ENCODE measurements around the gene GLIS1.

GLIS1 gene

DNA sequence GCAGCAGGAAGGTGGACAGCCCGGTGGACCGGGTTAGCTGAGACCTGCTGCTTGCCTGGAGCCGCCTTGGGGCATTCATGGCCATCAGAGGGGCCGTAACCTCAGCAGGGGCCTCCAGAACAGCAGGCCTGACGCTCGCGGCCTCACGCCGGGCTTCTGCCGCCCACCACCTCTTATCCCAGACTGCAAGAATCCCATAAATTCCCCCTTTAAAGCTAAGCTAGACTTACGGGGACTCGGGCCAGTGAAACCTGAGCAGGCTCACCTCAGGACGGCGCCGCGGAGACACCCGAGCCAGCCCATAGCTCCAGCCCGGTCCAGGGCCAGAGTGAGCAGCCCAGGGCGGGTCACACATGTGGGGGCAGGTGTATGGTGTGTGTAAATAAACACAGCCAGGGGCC is 132.3 kb downstream of the GLIS1 start:
- no peak for DNase-seq
- H3K27me3 ChIP-seq (ENCODE audit: insufficient read depth, low read length, poor library complexity) = no peaks in the 10 kb centered on the region
- H3K36me3 ChIP-seq (ENCODE audit: insufficient read depth, low read length) = no peaks in the 10 kb centered on the region
- TF ChIP-seq, protein P1, sequence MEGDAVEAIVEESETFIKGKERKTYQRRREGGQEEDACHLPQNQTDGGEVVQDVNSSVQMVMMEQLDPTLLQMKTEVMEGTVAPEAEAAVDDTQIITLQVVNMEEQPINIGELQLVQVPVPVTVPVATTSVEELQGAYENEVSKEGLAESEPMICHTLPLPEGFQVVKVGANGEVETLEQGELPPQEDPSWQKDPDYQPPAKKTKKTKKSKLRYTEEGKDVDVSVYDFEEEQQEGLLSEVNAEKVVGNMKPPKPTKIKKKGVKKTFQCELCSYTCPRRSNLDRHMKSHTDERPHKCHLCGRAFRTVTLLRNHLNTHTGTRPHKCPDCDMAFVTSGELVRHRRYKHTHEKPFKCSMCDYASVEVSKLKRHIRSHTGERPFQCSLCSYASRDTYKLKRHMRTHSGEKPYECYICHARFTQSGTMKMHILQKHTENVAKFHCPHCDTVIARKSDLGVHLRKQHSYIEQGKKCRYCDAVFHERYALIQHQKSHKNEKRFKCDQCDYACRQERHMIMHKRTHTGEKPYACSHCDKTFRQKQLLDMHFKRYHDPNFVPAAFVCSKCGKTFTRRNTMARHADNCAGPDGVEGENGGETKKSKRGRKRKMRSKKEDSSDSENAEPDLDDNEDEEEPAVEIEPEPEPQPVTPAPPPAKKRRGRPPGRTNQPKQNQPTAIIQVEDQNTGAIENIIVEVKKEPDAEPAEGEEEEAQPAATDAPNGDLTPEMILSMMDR (IDR thresholded peaks at IDR 0.05; ENCODE audit: borderline replicate concordance, extremely low read depth, low read length, poor library complexity, severe bottlenecking) = no peak
- no peak for TF ChIP-seq EZH2 (IDR thresholded peaks at IDR 0.05; ENCODE audit: borderline replicate concordance, low read depth, low read length, severe bottlenecking)
- no peak overlapping the region for H2AFZ ChIP-seq (ENCODE audit: low read depth, low read length)
- no peak overlapping the region for H3K27ac ChIP-seq (ENCODE audit: low read length)
- no peaks in the 10 kb centered on the region for H3K4me1 ChIP-seq (ENCODE audit: insufficient read depth, low read length)
- peaks cover 13% of the 10 kb centered on the region for H3K9me3 ChIP-seq (ENCODE audit: insufficient read depth, low read length, severe bottlenecking)
- ATAC-seq (ENCODE audit: insufficient read depth, low read depth) = no peak
- no peak overlapping the region for H3K4me2 ChIP-seq (ENCODE audit: insufficient read depth, low read length)
- no peaks in the 10 kb centered on the region for H4K20me1 ChIP-seq (ENCODE audit: insufficient read depth, low read length)
- H3K4me3 ChIP-seq (ENCODE audit: low read depth in 1 of 2, low read length in 2 of 2) = no peak overlapping the region
- no peaks in the 10 kb centered on the region for H3K79me2 ChIP-seq (ENCODE audit: insufficient read depth, low read length)
- H3K9ac ChIP-seq (ENCODE audit: low read depth, low read length) = no peak overlapping the region

DNA sequence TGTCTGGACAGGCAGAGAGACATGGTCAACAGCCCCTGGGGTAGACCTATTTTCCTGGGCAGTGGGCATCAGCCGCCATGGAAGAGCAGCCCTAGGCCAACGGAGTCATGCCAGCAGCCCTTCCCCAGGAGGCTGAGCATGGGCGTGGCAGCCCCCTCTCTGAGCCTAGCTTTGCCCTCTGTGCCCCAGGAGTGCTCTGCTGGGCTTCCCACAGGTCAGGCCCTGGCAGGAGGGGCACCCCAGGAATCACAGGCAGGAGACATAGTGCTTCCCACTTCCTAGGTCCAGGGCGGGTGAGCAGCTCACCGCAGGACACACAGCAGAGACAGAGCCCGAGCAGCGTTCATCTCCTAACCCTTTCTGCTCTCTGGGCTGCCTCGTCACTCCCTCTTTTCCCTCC is 132.8 kb downstream of the GLIS1 start:
- no peak for ATAC-seq (ENCODE audit: insufficient read depth, low read depth)
- H3K27me3 ChIP-seq (ENCODE audit: insufficient read depth, low read length, poor library complexity) = no peaks in the 10 kb centered on the region
- H3K4me2 ChIP-seq (ENCODE audit: insufficient read depth, low read length) = no peak overlapping the region

GRCh38 chr1:53605181-53605580 is 133.8 kb downstream of the GLIS1 start:
- no peak overlapping the region for H2AFZ ChIP-seq (ENCODE audit: low read depth, low read length)
- H3K9ac ChIP-seq (ENCODE audit: low read depth, low read length) = no peak overlapping the region
- H4K20me1 ChIP-seq (ENCODE audit: insufficient read depth, low read length) = no peaks in the 10 kb centered on the region
- no peak for TF ChIP-seq EZH2 (IDR thresholded peaks at IDR 0.05; ENCODE audit: borderline replicate concordance, low read depth, low read length, severe bottlenecking)
- TF ChIP-seq, protein P1 (IDR thresholded peaks at IDR 0.05; ENCODE audit: borderline replicate concordance, extremely low read depth, low read length, poor library complexity, severe bottlenecking) = no peak
- no peak for ATAC-seq (ENCODE audit: insufficient read depth, low read depth)
- H3K4me1 ChIP-seq (ENCODE audit: insufficient read depth, low read length) = no peaks in the 10 kb centered on the region
- no peak overlapping the region for H3K27ac ChIP-seq (ENCODE audit: low read length)
- no peaks in the 10 kb centered on the region for H3K79me2 ChIP-seq (ENCODE audit: insufficient read depth, low read length)
- DNase-seq = no peak
- H3K36me3 ChIP-seq (ENCODE audit: insufficient read depth, low read length) = no peaks in the 10 kb centered on the region
- H3K27me3 ChIP-seq (ENCODE audit: insufficient read depth, low read length, poor library complexity) = no peaks in the 10 kb centered on the region
- no peak overlapping the region for H3K4me2 ChIP-seq (ENCODE audit: insufficient read depth, low read length)
- H3K9me3 ChIP-seq (ENCODE audit: insufficient read depth, low read length, severe bottlenecking) = peaks cover under 1% of the 10 kb centered on the region
- no peak overlapping the region for H3K4me3 ChIP-seq (ENCODE audit: low read depth in 1 of 2, low read length in 2 of 2)

More for the DNA sequence above, 132.8 kb downstream of the GLIS1 start:
- no peaks in the 10 kb centered on the region for H3K79me2 ChIP-seq (ENCODE audit: insufficient read depth, low read length)
- no peak for DNase-seq
- no peak overlapping the region for H3K27ac ChIP-seq (ENCODE audit: low read length)
- TF ChIP-seq EZH2 (IDR thresholded peaks at IDR 0.05; ENCODE audit: borderline replicate concordance, low read depth, low read length, severe bottlenecking) = no peak
- TF ChIP-seq, protein P1 (IDR thresholded peaks at IDR 0.05; ENCODE audit: borderline replicate concordance, extremely low read depth, low read length, poor library complexity, severe bottlenecking) = no peak
- no peak overlapping the region for H3K9ac ChIP-seq (ENCODE audit: low read depth, low read length)
- no peak overlapping the region for H2AFZ ChIP-seq (ENCODE audit: low read depth, low read length)
- H3K36me3 ChIP-seq (ENCODE audit: insufficient read depth, low read length) = no peaks in the 10 kb centered on the region
- peaks cover 9% of the 10 kb centered on the region for H3K9me3 ChIP-seq (ENCODE audit: insufficient read depth, low read length, severe bottlenecking)
- no peak overlapping the region for H3K4me3 ChIP-seq (ENCODE audit: low read depth in 1 of 2, low read length in 2 of 2)
- H4K20me1 ChIP-seq (ENCODE audit: insufficient read depth, low read length) = no peaks in the 10 kb centered on the region
- H3K4me1 ChIP-seq (ENCODE audit: insufficient read depth, low read length) = no peaks in the 10 kb centered on the region

All from DND-41 (cell line).